Spleen (tissue), 11 donors: ENCODE data around the gene E4F1. TPM values are rescaled to one million over a fixed set of nuclear protein-coding genes. Genes with fewer than 3 reads are reported as not detected.

Source experiments
- DNase-seq: peaks from one replicate; pipeline ENCODE4 v3.0.0-alpha.2; 2020
- H3K27ac ChIP-seq, 8 donors: fragments of 200-600 bp; sonication (generic) in 7 of 8; 1 replicate in 4 of 8; 2 replicates in 4 of 8; pipeline versions ENCODE4 v1.5.0 to v1.8.0; 2016 to 2021; ENCODE audit warnings: inconsistent platforms in 4 of 8, mild to moderate bottlenecking in 4 of 8, moderate library complexity in 1 of 8
- H3K27me3 ChIP-seq, 7 donors: fragments of 200-600 bp; sonication (generic) in 6 of 7; replicated peaks in 1 of 7; 1 replicate in 4 of 7; 2 replicates in 3 of 7; pipeline versions ENCODE4 v1.5.0 to v1.8.0; 2016 to 2021; ENCODE audit warnings: inconsistent platforms in 3 of 7, mild to moderate bottlenecking in 1 of 7
- H3K36me3 ChIP-seq, 6 donors: fragments of 200-600 bp; sonication (generic) in 5 of 6; 1 replicate in 4 of 6; 2 replicates in 2 of 6; pipeline versions ENCODE4 v1.5.0 to v1.8.0; 2016 to 2021; ENCODE audit warnings: inconsistent platforms in 2 of 6
- H3K4me1 ChIP-seq, 6 donors: fragments of 200-600 bp; sonication (generic) in 5 of 6; 1 replicate in 3 of 6; 2 replicates in 3 of 6; pipeline versions ENCODE4 v1.5.0 to v1.8.0; 2016 to 2021; ENCODE audit warnings: inconsistent platforms in 3 of 6
- H3K4me3 ChIP-seq, 8 donors: fragments of 200-600 bp; sonication (generic) in 7 of 8; 1 replicate in 4 of 8; 2 replicates in 4 of 8; pipeline versions ENCODE4 v1.5.0 to v1.8.0; 2016 to 2021; ENCODE audit warnings: inconsistent platforms in 4 of 8, mild to moderate bottlenecking in 4 of 8, moderate library complexity in 2 of 8
- H3K9me3 ChIP-seq, 8 donors: fragments of 200-600 bp; sonication (generic) in 7 of 8; 1 replicate in 4 of 8; 2 replicates in 4 of 8; pipeline versions ENCODE4 v1.5.0 to v1.8.0; 2016 to 2021; ENCODE audit warnings: inconsistent platforms in 4 of 8
- CTCF ChIP-seq, 11 experiments: fragments of 200-600 bp in 7 of 11; fragments of 450-650 bp in 4 of 11; sonication (generic) in 4 of 11; IDR thresholded peaks in 8 of 11; conservative IDR thresholded peaks in 3 of 11; 1 replicate in 7 of 11; 2 replicates in 4 of 11; pipeline versions ENCODE4 v1.4.0 to v1.8.0; 2016 to 2021; ENCODE audit warnings: antibody characterized with exemption in 11 of 11, inconsistent platforms in 4 of 11, mild to moderate bottlenecking in 1 of 11
- POLR2A ChIP-seq, 3 donors: fragments of 450-650 bp; IDR thresholded peaks; one replicate each; pipeline ENCODE4 v1.5.1; 2017; ENCODE audit warnings: antibody characterized with exemption in 3 of 3, mild to moderate bottlenecking in 1 of 3
- POLR2AphosphoS5 ChIP-seq, 3 donors: sonication (generic); formaldehyde crosslinking; IDR thresholded peaks; one replicate each; pipeline ENCODE4 v1.5.1; 2017; ENCODE audit warnings: antibody characterized with exemption in 3 of 3
- WGBS, 5 donors: extraction: QIAGEN DNeasy Blood & Tissue Kit in 3 of 5; methylation state at CpG; one replicate each; pipeline versions ENCODE4 v1.1.5 to v1.1.7; 2013 to 2018; 5-methylcytosine and 5-hydroxymethylcytosine counted together
- intact Hi-C: fragments of 100-400 bp; cut with DNase I; formaldehyde crosslinking; loops from one replicate; pipeline ENCODE4 v1.15.0; 2023; ENCODE audit warnings: low total_unique reads
- polyA plus RNA-seq, 3 donors: library from polyadenylated mRNA; stranded (reverse); fragments of 200-250 nt; gene quantifications; one replicate each; pipeline ENCODE4 v1.2.1, GENCODE V29; 2013
- total RNA-seq, 7 donors: library from RNA; depleted of rRNA in 3 of 7; stranded (reverse); fragments of >200 nt in 3 of 7; fragmentation: NEBNext Ultra II Directional in 4 of 7; extraction: Animal tissue kit (Norgen Biotek cat#: 25700) in 4 of 7; gene quantifications; one replicate each; pipeline versions ENCODE4 v1.1.0 to v1.2.1, GENCODE V29; 2016 to 2021
- donor health status: healthy with polysubstance abuse.
- donor health status: DM: no; HTN: no; CAD: no; lungs with moderate emphysema.
- donor health status: DM: no; HTN: no; CAD: no.
- donor health status: Bipolar disorder and iron deficiency.
- donor health status: healthy.
- donor health status: DM: no; HTN: no; CAD: no.
- donor health status: DM: yes; HTN: yes; CAD: no.

E4F1 gene
- total and polyA plus RNA-seq, 10 donors: 20.8 to 41.4 (median 29.1) TPM

- Histone ChIP-seq H3K27me3 (no peaks in the 10 kb centered on the region), H3K36me3 (peaks cover 0 to 10% (median 0%) of the 10 kb centered on the region in 6 donors), H3K9me3 (no peaks in the 10 kb centered on the region), H3K4me3 (no peak overlapping the region), H3K27ac (no peak overlapping the region), H3K4me1 (peaks cover 13 to 46% (median 20%) of the 10 kb centered on the region in 6 donors)
- 77 to 96% (median 95%) methylated on average over 6 to 14 of the region's 14 CpGs for WGBS, 5 donors
- TF ChIP-seq POLR2AphosphoS5 (IDR thresholded peaks at IDR 0.05) (peak in 1 of 3 donors; percentile 16), CTCF (IDR thresholded peaks at IDR 0.05 in 8 of 11, conservative IDR thresholded peaks at IDR 0.05 in 3 of 11) (no peak)
- DNase-seq: no peak
- intact Hi-C loops: no loop called here
Observed at GRCh38 chr16:2271848-2272461, 48.6 kb downstream of the E4F1 start.

DNA sequence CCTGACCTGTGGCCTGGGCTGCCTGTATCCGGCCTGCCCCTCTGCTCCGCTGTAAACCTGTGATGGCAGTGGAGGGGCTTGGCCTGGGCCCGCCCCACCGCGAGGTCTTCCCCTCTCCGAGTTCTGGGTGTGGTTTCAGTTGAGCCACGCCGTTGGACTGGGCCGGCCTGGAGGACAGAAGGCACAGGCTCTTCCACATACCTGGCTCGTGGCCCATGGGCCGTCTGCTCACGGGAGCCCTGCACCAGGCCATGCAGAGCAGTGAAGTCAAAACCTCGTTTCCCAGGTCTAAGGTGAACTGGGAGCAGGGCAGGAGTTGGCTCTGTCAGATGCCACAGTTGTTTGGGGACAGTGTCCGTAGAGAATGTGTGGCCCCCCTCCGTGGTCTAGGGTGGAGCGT is 50.1 kb downstream of the E4F1 start:
- intact Hi-C loops: no loop called here
- DNase-seq: no peak
- 73 to 93% (median 89%) methylated on average over 8 to 16 of the region's 16 CpGs for WGBS, 5 donors

GRCh38 chr16:2273931-2274330 is 50.5 kb downstream of the E4F1 start:
- intact Hi-C loops: no loop called here
- Histone ChIP-seq H3K4me3 (no peak overlapping the region), H3K27me3 (no peaks in the 10 kb centered on the region), H3K36me3 (peaks cover 0 to 22% (median 0%) of the 10 kb centered on the region in 6 donors), H3K27ac (no peak overlapping the region), H3K9me3 (no peaks in the 10 kb centered on the region), H3K4me1 (peaks cover 13 to 37% (median 13%) of the 10 kb centered on the region in 6 donors)
- 85 to 92% (median 89%) methylated on average over 5 to 10 of the region's 10 CpGs for WGBS, 5 donors
- DNase-seq: no peak
- TF ChIP-seq POLR2AphosphoS5 (IDR thresholded peaks at IDR 0.05) (peak in 1 of 3 donors; percentile 18), POLR2A (IDR thresholded peaks at IDR 0.05) (no peak)

More for the DNA sequence above, 50.1 kb downstream of the E4F1 start:
- Histone ChIP-seq H3K27me3 (no peaks in the 10 kb centered on the region), H3K4me1 (peaks cover 13 to 41% (median 17%) of the 10 kb centered on the region in 6 donors), H3K27ac (no peak overlapping the region), H3K4me3 (no peak overlapping the region), H3K9me3 (no peaks in the 10 kb centered on the region), H3K36me3 (peaks cover 0 to 22% (median 0%) of the 10 kb centered on the region in 6 donors)
- TF ChIP-seq POLR2AphosphoS5 (IDR thresholded peaks at IDR 0.05) (no peak), POLR2A (IDR thresholded peaks at IDR 0.05) (no peak)

GRCh38 chr16:2275476-2276367 is 52.3 kb downstream of the E4F1 start:
- H3K4me1 ChIP-seq: peaks cover 0 to 20% (median 0%) of the 10 kb centered on the region in 6 donors
- WGBS, 5 donors: 82 to 90% (median 86%) methylated on average over 24 to 30 of the region's 30 CpGs
- DNase-seq: no peak
- H3K4me3 ChIP-seq: no peak overlapping the region
- H3K9me3 ChIP-seq: no peaks in the 10 kb centered on the region
- intact Hi-C loops: no loop called here
- no peaks in the 10 kb centered on the region for H3K27me3 ChIP-seq
- no peak overlapping the region for H3K27ac ChIP-seq
- H3K36me3 ChIP-seq: peaks cover 0 to 27% (median 0%) of the 10 kb centered on the region in 6 donors
- TF ChIP-seq POLR2AphosphoS5 (IDR thresholded peaks at IDR 0.05) (no peak), CTCF (IDR thresholded peaks at IDR 0.05 in 8 of 11, conservative IDR thresholded peaks at IDR 0.05 in 3 of 11) (no peak), POLR2A (IDR thresholded peaks at IDR 0.05) (no peak)
